Tibial artery (tissue), 4 donors: Measurements from ENCODE around the gene PLA2G4A.

ENCODE experiments used
- DNase-seq, 2 donors: peaks; one replicate each; pipeline ENCODE4 v3.0.0-alpha.2; 2019
- H3K27ac ChIP-seq, 2 donors: fragments of 200-600 bp; sonication (generic) in 1 of 2; 1 replicate in 1 of 2; 2 replicates in 1 of 2; pipeline ENCODE4 v1.5.1; 2018 to 2019; ENCODE audit warnings: mild to moderate bottlenecking in 1 of 2
- H3K27me3 ChIP-seq, 2 donors: fragments of 200-600 bp; sonication (generic) in 1 of 2; one replicate each; pipeline versions ENCODE4 v1.5.1 to v1.6.0; 2016 to 2019
- H3K36me3 ChIP-seq, 3 donors: fragments of 200-600 bp; sonication (generic) in 2 of 3; one replicate each; pipeline ENCODE4 v1.5.1; 2016 to 2019; ENCODE audit warnings: mild to moderate bottlenecking in 2 of 3
- H3K4me1 ChIP-seq, 4 donors: fragments of 200-600 bp; sonication (generic) in 2 of 4; 1 replicate in 3 of 4; 2 replicates in 1 of 4; pipeline ENCODE4 v1.5.1; 2016 to 2019
- H3K4me3 ChIP-seq, 2 donors: fragments of 200-600 bp; sonication (generic) in 1 of 2; 1 replicate in 1 of 2; 2 replicates in 1 of 2; pipeline ENCODE4 v1.5.1; 2018 to 2019; ENCODE audit warnings: mild to moderate bottlenecking in 2 of 2
- H3K9me3 ChIP-seq, 3 donors: fragments of 200-600 bp; sonication (generic) in 1 of 3; one replicate each; pipeline ENCODE4 v1.5.1; 2016 to 2019
- intact Hi-C: fragments of 100-400 bp; cut with DNase I; formaldehyde crosslinking; loops from one replicate; pipeline ENCODE4 v1.15.0; 2023; ENCODE audit warnings: low total_unique reads
- TF ChIP-seq, protein P1 (sequence below), 2 experiments: fragments of 200-600 bp in 1 of 2; fragments of 450-650 bp in 1 of 2; IDR thresholded peaks; one replicate each; pipeline ENCODE4 v1.5.1; 2017 to 2019; ENCODE audit warnings: antibody characterized with exemption in 2 of 2, mild to moderate bottlenecking in 1 of 2, moderate library complexity in 1 of 2

PLA2G4A gene

DNA sequence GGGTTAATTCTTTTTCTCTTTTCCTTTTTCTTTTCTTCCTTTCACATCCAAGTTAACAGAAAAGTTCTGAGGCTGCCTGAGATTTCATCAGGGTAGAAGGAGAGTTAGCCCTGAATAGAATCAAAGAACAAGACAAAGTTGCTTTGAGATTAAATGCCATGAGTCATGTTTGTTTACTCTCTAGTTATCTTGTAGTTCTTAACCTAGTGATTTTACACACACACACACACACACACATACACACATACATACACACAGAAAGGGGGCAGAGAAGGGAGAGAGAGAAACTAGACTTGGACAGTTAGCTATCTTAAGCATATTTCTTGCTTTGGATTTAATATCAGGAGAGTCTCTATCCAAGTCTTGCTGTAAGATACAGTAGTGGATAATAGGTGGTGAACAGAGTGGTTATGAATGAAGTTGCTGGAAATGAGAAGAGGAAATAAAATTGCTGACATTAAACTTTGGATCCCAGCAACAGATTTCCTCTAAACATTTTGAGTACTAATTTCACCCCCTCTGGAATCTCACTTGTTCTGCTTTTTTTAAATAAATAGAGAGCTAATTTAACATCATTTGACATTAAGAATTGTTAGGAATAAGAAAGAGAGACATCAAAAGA lies 19.9 kb downstream of the PLA2G4A start:
- Histone ChIP-seq H3K4me3 (no peak overlapping the region), H3K36me3 (no peaks in the 10 kb centered on the region), H3K4me1 (peaks cover 0 to 7% (median 3%) of the 10 kb centered on the region in 4 donors), H3K27ac (no peak overlapping the region), H3K27me3 (no peaks in the 10 kb centered on the region), H3K9me3 (no peaks in the 10 kb centered on the region)
- TF ChIP-seq, protein P1, sequence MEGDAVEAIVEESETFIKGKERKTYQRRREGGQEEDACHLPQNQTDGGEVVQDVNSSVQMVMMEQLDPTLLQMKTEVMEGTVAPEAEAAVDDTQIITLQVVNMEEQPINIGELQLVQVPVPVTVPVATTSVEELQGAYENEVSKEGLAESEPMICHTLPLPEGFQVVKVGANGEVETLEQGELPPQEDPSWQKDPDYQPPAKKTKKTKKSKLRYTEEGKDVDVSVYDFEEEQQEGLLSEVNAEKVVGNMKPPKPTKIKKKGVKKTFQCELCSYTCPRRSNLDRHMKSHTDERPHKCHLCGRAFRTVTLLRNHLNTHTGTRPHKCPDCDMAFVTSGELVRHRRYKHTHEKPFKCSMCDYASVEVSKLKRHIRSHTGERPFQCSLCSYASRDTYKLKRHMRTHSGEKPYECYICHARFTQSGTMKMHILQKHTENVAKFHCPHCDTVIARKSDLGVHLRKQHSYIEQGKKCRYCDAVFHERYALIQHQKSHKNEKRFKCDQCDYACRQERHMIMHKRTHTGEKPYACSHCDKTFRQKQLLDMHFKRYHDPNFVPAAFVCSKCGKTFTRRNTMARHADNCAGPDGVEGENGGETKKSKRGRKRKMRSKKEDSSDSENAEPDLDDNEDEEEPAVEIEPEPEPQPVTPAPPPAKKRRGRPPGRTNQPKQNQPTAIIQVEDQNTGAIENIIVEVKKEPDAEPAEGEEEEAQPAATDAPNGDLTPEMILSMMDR (IDR thresholded peaks at IDR 0.05), result no peak
- intact Hi-C loops, result no loop called here
- no peak for DNase-seq

DNA sequence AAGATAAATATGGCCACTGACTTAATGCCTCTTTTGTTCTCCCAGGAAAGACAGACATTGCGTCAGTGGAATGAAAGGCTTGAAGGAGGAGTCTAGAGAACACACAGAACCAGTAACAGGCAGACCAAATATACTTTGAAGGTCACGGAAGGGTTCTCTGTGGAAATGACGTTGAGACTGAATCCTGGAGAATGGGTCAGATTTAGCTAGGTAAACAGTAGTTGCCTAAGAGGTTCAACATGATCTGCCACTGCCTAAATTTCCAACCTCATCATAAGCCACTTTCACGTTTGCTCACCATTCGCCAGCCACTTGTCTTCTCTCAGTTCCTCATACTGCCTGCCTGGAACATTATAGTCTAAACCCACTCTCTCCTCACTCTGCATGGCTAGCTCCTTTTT lies 20.5 kb downstream of the PLA2G4A start:
- H3K9me3 ChIP-seq, result no peaks in the 10 kb centered on the region
- TF ChIP-seq, protein P1 (IDR thresholded peaks at IDR 0.05), result no peak
- no peak for DNase-seq
- no peaks in the 10 kb centered on the region for H3K36me3 ChIP-seq
- no peak overlapping the region for H3K27ac ChIP-seq
- H3K4me1 ChIP-seq, result peaks cover 0 to 7% (median 3%) of the 10 kb centered on the region in 4 donors
- H3K27me3 ChIP-seq, result no peaks in the 10 kb centered on the region
- intact Hi-C loops, result no loop called here
- H3K4me3 ChIP-seq, result no peak overlapping the region

DNA sequence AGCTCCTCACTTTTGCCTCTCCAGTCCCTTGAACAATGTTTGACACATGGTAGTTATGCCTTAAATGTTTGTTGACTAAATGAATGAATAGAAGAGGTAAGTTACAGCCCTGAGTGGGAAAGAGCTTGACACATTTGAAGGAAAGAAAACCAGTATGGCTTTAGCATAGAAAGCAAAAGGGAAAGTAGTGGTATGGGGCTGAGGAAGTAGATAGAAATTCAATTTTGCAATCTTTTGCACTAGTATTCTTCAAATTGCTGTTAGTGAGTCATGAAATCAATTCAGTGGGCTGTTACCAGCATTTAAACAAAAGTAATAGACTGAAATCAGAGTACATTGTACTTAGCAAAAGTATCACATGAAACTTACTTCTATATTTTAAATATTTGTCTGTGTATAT lies 21.1 kb downstream of the PLA2G4A start:
- peaks cover 0 to 7% (median 3%) of the 10 kb centered on the region in 4 donors for H3K4me1 ChIP-seq
- H3K27ac ChIP-seq, result no peak overlapping the region
- H3K36me3 ChIP-seq, result no peaks in the 10 kb centered on the region
- DNase-seq, result no peak
- TF ChIP-seq, protein P1 (IDR thresholded peaks at IDR 0.05), result no peak
- H3K4me3 ChIP-seq, result no peak overlapping the region
- H3K27me3 ChIP-seq, result no peaks in the 10 kb centered on the region
- intact Hi-C loops, result no loop called here
- H3K9me3 ChIP-seq, result no peaks in the 10 kb centered on the region

DNA sequence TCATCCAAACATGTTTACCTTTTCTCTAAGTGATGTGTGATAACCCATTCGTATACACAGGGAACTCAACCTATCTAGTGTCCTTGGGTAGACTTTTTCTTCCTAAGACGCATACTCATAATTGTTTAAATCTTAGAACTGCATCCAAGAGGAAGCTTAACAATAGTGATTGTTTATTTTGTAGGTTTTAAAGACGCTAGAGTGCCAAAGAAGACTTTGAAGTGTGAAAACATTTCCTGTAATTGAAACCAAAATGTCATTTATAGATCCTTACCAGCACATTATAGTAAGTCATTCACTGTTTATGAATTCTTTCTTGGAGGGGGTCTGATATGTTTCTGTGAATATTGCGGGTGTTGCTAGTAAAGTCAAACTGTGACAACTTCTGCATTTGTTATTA lies 25.4 kb downstream of the PLA2G4A start:
- Histone ChIP-seq H3K36me3 (no peaks in the 10 kb centered on the region), H3K27me3 (no peaks in the 10 kb centered on the region), H3K27ac (no peak overlapping the region), H3K9me3 (no peaks in the 10 kb centered on the region), H3K4me3 (no peak overlapping the region), H3K4me1 (peaks cover 0 to 8% (median 0%) of the 10 kb centered on the region in 4 donors)
- intact Hi-C loops, result no loop called here
- TF ChIP-seq, protein P1 (IDR thresholded peaks at IDR 0.05), result no peak
- DNase-seq, result no peak

DNA sequence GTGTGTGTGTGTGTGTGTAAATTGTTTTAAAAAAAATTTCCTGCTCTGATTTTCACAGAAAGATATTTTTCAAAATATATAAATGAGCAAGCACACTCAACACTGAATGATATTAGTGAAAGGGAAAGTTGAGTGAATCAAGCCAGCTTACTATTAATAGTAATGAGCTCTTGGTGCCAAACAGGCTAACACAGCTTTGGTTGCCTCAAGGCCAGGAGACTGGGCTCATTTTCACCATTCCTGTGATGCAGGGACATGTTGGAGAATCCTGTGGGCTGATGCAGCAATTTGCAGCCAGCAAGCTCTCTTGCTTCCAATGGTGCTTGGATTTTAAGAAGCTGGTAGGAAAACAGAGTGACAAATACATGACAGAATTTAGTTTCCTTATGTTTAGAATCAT lies 30.2 kb downstream of the PLA2G4A start:
- H3K36me3 ChIP-seq, result no peaks in the 10 kb centered on the region
- H3K4me1 ChIP-seq, result peaks cover 0 to 12% (median 0%) of the 10 kb centered on the region in 4 donors
- no peaks in the 10 kb centered on the region for H3K9me3 ChIP-seq
- TF ChIP-seq, protein P1 (IDR thresholded peaks at IDR 0.05), result no peak
- peak overlapping the region in 1 of 2 donors; percentile 34 for H3K27ac ChIP-seq
- peak; percentile 29 to 66 for DNase-seq
- no peak overlapping the region for H3K4me3 ChIP-seq
- H3K27me3 ChIP-seq, result no peaks in the 10 kb centered on the region
- intact Hi-C loops, result no loop called here

DNA sequence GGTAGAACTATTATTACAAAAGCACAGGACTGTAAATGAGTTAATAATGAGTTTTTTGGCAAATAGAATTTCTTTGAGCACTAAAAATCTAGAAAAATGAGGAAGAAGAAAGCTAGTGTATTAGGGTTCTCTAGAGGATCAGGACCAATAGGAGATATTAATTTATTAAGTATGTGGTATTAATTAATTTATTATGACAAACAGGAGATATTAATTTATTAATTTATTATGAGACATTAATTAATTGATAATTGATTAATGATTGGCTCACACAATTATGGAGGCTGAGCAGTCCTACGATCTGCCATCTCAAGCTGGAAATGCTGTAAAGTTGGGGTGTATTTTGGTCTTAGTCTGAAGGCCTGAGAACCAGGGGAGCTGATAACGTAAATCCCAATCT lies 31.2 kb downstream of the PLA2G4A start:
- H3K27me3 ChIP-seq, result no peaks in the 10 kb centered on the region
- no peak overlapping the region for H3K27ac ChIP-seq
- H3K36me3 ChIP-seq, result no peaks in the 10 kb centered on the region
- TF ChIP-seq, protein P1 (IDR thresholded peaks at IDR 0.05), result no peak
- peaks cover 0 to 12% (median 0%) of the 10 kb centered on the region in 4 donors for H3K4me1 ChIP-seq
- intact Hi-C loops, result no loop called here
- no peak for DNase-seq
- H3K4me3 ChIP-seq, result no peak overlapping the region
- no peaks in the 10 kb centered on the region for H3K9me3 ChIP-seq
